H9 (cell line): ENCODE measurements around the gene NGDN. TPM values are rescaled to one million over a fixed set of nuclear protein-coding genes. Genes with fewer than 3 reads are reported as not detected.
A peak's percentile ranks its signal among the peaks of the same experiment; 100 is the strongest.

Experiments
- DNase-seq: peaks from one replicate; pipeline ENCODE4 v3.0.0-alpha.2; 2017
- H2AFZ ChIP-seq: one replicate; pipeline ENCODE4 v1.6.1; 2013; ENCODE audit warnings: mild to moderate bottlenecking, low read length, control low read depth, moderate library complexity
- H2AK5ac ChIP-seq: 2 replicates; pipeline ENCODE4 v1.6.1; 2013; ENCODE audit warnings: low read length, control low read depth, mixed read lengths; ENCODE audit not compliant: insufficient read length
- H2BK120ac ChIP-seq: one replicate; pipeline ENCODE4 v1.6.1; 2013; ENCODE audit warnings: low read depth, mild to moderate bottlenecking, low read length, control low read depth, inconsistent platforms; ENCODE audit not compliant: poor library complexity, severe bottlenecking
- H2BK12ac ChIP-seq: 2 replicates; pipeline ENCODE4 v1.6.1; 2013; ENCODE audit warnings: low read length, control low read depth, mixed read lengths, low read depth; ENCODE audit not compliant: insufficient read length
- H2BK15ac ChIP-seq: 2 replicates; pipeline ENCODE4 v1.6.1; 2013; ENCODE audit warnings: low read depth, low read length, control low read depth
- H2BK20ac ChIP-seq: one replicate; pipeline ENCODE4 v1.6.1; 2013; ENCODE audit warnings: low read depth, mild to moderate bottlenecking, low read length, control low read depth, inconsistent platforms; ENCODE audit not compliant: poor library complexity, severe bottlenecking
- H2BK5ac ChIP-seq: 2 replicates; pipeline ENCODE4 v1.6.1; 2013; ENCODE audit warnings: low read length, control low read depth, mixed read lengths; ENCODE audit not compliant: insufficient read length
- H3K14ac ChIP-seq: 2 replicates; pipeline ENCODE4 v1.6.1; 2013; ENCODE audit warnings: low read length, control low read depth; ENCODE audit not compliant: insufficient read depth
- H3K18ac ChIP-seq: 2 replicates; pipeline ENCODE4 v1.6.1; 2013; ENCODE audit warnings: low read depth, mild to moderate bottlenecking, mixed read lengths, low read length, control low read depth; ENCODE audit not compliant: insufficient read length
- H3K23ac ChIP-seq: 2 replicates; pipeline ENCODE4 v1.6.1; 2013; ENCODE audit warnings: low read length, control low read depth, mixed read lengths, low read depth; ENCODE audit not compliant: insufficient read length
- H3K23me2 ChIP-seq: 2 replicates; pipeline ENCODE4 v1.6.1; 2013; ENCODE audit warnings: low read depth, mild to moderate bottlenecking, mixed read lengths, low read length, control low read depth; ENCODE audit not compliant: insufficient read length, poor library complexity, severe bottlenecking
- H3K27ac ChIP-seq: 2 replicates; pipeline ENCODE4 v1.5.1; 2013; ENCODE audit warnings: low read length, control low read depth, mixed read lengths, low read depth; ENCODE audit not compliant: insufficient read length
- H3K27me3 ChIP-seq: 2 replicates; pipeline ENCODE4 v1.6.1; 2013; ENCODE audit warnings: low read length, control low read depth, inconsistent platforms; ENCODE audit not compliant: insufficient read depth
- H3K4ac ChIP-seq: 2 replicates; pipeline ENCODE4 v1.6.1; 2013; ENCODE audit warnings: low read depth, mild to moderate bottlenecking, control low read depth, inconsistent platforms, low read length, moderate library complexity
- H3K4me1 ChIP-seq: 2 replicates; pipeline ENCODE4 v1.6.1; 2013; ENCODE audit warnings: low read length, control low read depth, inconsistent platforms; ENCODE audit not compliant: insufficient read depth
- H3K4me2 ChIP-seq: 2 replicates; pipeline ENCODE4 v1.6.1; 2013; ENCODE audit warnings: low read length, control low read depth, mixed read lengths; ENCODE audit not compliant: insufficient read length, insufficient read depth
- H3K56ac ChIP-seq: 2 replicates; pipeline ENCODE4 v1.6.1; 2013; ENCODE audit warnings: low read depth, mild to moderate bottlenecking, mixed read lengths, low read length, control low read depth; ENCODE audit not compliant: insufficient read length
- H3K79me1 ChIP-seq: 2 replicates; pipeline ENCODE4 v1.6.1; 2013; ENCODE audit warnings: low read depth, mild to moderate bottlenecking, moderate library complexity, low read length, control low read depth, inconsistent platforms; ENCODE audit not compliant: insufficient read depth, poor library complexity, severe bottlenecking
- H3K79me2 ChIP-seq: 2 replicates; pipeline ENCODE4 v1.6.1; 2013; ENCODE audit warnings: low read length, control low read depth, inconsistent platforms; ENCODE audit not compliant: insufficient read depth
- H3K9ac ChIP-seq: 2 replicates; pipeline ENCODE4 v1.6.1; 2013; ENCODE audit warnings: low read length, control low read depth, mixed read lengths; ENCODE audit not compliant: insufficient read length; ENCODE audit errors: extremely low read depth
- H3K9me3 ChIP-seq: one replicate; pipeline ENCODE4 v1.6.1; 2013; ENCODE audit warnings: low read depth, low read length, inconsistent platforms; ENCODE audit not compliant: control insufficient read depth
- H3T11ph ChIP-seq: one replicate; pipeline ENCODE4 v1.6.1; 2013; ENCODE audit warnings: mild to moderate bottlenecking, low read length, control low read depth, inconsistent platforms
- H4K20me1 ChIP-seq: one replicate; pipeline ENCODE4 v1.6.1; 2013; ENCODE audit not compliant: control insufficient read depth, insufficient read length, insufficient read depth
- H4K5ac ChIP-seq: 2 replicates; pipeline ENCODE4 v1.6.1; 2013; ENCODE audit warnings: low read depth, mild to moderate bottlenecking, mixed read lengths, low read length, control low read depth; ENCODE audit not compliant: insufficient read length
- H4K8ac ChIP-seq: replicated peaks from 2 replicates; pipeline ENCODE4 v1.6.1; 2013; ENCODE audit warnings: low read length, control low read depth, mixed read lengths, low read depth; ENCODE audit not compliant: insufficient read length
- H4K91ac ChIP-seq: 2 replicates; pipeline ENCODE4 v1.6.1; 2013; ENCODE audit warnings: low read depth, mild to moderate bottlenecking, moderate library complexity, mixed read lengths, low read length, control low read depth; ENCODE audit not compliant: insufficient read length
- H3K27ac Mint-ChIP-seq, 3 experiments: 2 replicates in 2 of 3; 3 replicates in 1 of 3; pipeline ENCODE4 v1.8.0; 2020 to 2021; ENCODE audit warnings: mixed read lengths in 3 of 3, mild to moderate bottlenecking in 1 of 3, moderate library complexity in 1 of 3
- H3K27me3 Mint-ChIP-seq: 2 replicates; pipeline ENCODE4 v1.8.0; 2021; ENCODE audit warnings: low read depth, mild to moderate bottlenecking, moderate library complexity, mixed read lengths
- H3K36me3 Mint-ChIP-seq, 3 experiments: 2 replicates in 2 of 3; 3 replicates in 1 of 3; pipeline ENCODE4 v1.8.0; 2020 to 2021; ENCODE audit warnings: low read depth in 3 of 3, mixed read lengths in 3 of 3; ENCODE audit not compliant: insufficient read depth in 1 of 3
- H3K4me1 Mint-ChIP-seq, 2 experiments: 2 replicates each; pipeline ENCODE4 v1.8.0; 2020; ENCODE audit warnings: mixed read lengths in 2 of 2
- H3K4me3 Mint-ChIP-seq, 2 experiments: 2 replicates in 1 of 2; 3 replicates in 1 of 2; pipeline ENCODE4 v1.8.0; 2020 to 2021; ENCODE audit warnings: mild to moderate bottlenecking in 2 of 2, mixed read lengths in 2 of 2, moderate library complexity in 1 of 2
- H3K9me3 Mint-ChIP-seq, 2 experiments: 2 replicates in 1 of 2; 3 replicates in 1 of 2; pipeline ENCODE4 v1.8.0; 2020; ENCODE audit warnings: mild to moderate bottlenecking in 2 of 2, mixed read lengths in 2 of 2, moderate library complexity in 1 of 2
- WGBS: extraction: QIAGEN DNeasy Blood & Tissue Kit; methylation state at CpG from one replicate; pipeline ENCODE4 v1.1.7; 2013; ENCODE audit warnings: missing lambda C conversion rate, low lambda C conversion rate, mixed read lengths; ENCODE audit not compliant: insufficient read length; ENCODE audit errors: extremely low coverage; 5-methylcytosine and 5-hydroxymethylcytosine counted together
- total RNA-seq: library from RNA; stranded (reverse); gene quantifications from 2 replicates; pipeline ENCODE4 v1.2.1, GENCODE V29; 2021
- TF ChIP-seq, protein P1 (sequence below): fragments of 200-600 bp; sonication (generic); conservative IDR thresholded peaks from 3 replicates; pipeline ENCODE4 v1.8.0; 2021; ENCODE audit warnings: antibody characterized with exemption, mild to moderate bottlenecking

Gene NGDN
- total RNA-seq, 1 experiment from 2014 or later, result 53.1 TPM

DNA sequence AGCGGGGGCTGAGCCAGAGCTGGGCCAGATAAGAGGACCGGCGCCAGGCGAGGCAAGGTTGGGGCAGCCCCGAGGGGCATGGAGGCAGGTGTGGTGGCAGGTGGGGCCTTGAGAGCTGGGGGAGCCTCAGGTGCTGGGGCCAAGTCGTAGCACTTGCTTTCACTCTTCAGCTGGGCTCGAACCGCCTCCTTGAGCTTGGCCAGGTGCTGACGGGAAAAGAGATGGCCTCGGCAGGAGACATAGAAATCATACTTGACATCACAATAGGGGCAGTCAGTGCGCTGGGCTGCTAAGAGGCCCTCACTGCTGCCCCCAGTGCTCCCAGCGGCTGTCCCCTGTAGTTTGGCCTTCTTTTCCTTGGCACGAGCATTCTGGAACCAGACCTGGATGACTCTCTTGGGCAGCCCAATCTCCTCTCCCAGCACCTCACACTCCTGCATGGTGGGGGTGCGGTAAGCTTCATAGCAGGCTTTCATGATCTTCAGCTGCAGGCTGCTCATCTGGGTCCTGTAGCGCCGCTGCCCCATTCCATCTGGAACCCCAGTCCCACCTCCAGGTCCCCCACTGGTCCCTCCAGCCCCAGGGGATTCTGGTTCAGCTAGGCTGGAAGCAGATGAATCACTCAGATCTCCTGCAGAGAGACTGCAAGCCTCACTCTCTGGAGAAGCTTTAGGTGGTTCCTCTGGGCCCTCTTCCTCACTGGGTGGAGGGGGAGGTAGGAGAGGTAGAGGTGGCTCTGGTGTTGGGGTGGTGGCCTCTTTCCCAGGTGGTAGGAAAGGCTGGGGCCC, 53.9 kb downstream of the NGDN start:
- Mint-ChIP-seq H3K27ac (peak overlapping the region in 1 of 3 experiments; percentile 27; a peak in 2 of 7 replicates), H3K4me3 (no peak overlapping the region), H3K36me3 (peaks cover 48 to 54% (median 48%) of the 10 kb centered on the region in 3 experiments), H3K4me1 (peaks cover 46 to 55% of the 10 kb centered on the region in 2 experiments), H3K27me3 (no peaks in the 10 kb centered on the region; the same call in 1 of the 2 replicates), H3K9me3 (no peaks in the 10 kb centered on the region)
- Histone ChIP-seq H2AFZ (no peak overlapping the region), H3K9ac (no peak overlapping the region), H2BK5ac (no peak overlapping the region), H2BK12ac (no peak overlapping the region), H2BK15ac (no peak overlapping the region), H3K4ac (no peak overlapping the region), H3K4me2 (no peak overlapping the region), H2BK20ac (no peak overlapping the region), H3T11ph (no peak overlapping the region), H3K9me3 (no peaks in the 10 kb centered on the region), H3K18ac (no peak overlapping the region), H4K5ac (no peak overlapping the region), H4K8ac (no peak overlapping the region), H3K14ac (no peak overlapping the region), H3K4me1 (peaks cover 12% of the 10 kb centered on the region; the same call in 1 of the 2 replicates), H4K20me1 (no peaks in the 10 kb centered on the region), H3K79me1 (no peaks in the 10 kb centered on the region), H4K91ac (no peak overlapping the region), H3K23me2 (no peaks in the 10 kb centered on the region), H2BK120ac (no peak overlapping the region), H3K79me2 (no peaks in the 10 kb centered on the region), H3K23ac (no peak overlapping the region), H2AK5ac (no peak overlapping the region), H3K27me3 (no peaks in the 10 kb centered on the region), H3K56ac (no peak overlapping the region), H3K27ac (no peak overlapping the region)
- WGBS, result no CpG with 5 or more reads among the region's 16 CpGs
- TF ChIP-seq, protein P1, sequence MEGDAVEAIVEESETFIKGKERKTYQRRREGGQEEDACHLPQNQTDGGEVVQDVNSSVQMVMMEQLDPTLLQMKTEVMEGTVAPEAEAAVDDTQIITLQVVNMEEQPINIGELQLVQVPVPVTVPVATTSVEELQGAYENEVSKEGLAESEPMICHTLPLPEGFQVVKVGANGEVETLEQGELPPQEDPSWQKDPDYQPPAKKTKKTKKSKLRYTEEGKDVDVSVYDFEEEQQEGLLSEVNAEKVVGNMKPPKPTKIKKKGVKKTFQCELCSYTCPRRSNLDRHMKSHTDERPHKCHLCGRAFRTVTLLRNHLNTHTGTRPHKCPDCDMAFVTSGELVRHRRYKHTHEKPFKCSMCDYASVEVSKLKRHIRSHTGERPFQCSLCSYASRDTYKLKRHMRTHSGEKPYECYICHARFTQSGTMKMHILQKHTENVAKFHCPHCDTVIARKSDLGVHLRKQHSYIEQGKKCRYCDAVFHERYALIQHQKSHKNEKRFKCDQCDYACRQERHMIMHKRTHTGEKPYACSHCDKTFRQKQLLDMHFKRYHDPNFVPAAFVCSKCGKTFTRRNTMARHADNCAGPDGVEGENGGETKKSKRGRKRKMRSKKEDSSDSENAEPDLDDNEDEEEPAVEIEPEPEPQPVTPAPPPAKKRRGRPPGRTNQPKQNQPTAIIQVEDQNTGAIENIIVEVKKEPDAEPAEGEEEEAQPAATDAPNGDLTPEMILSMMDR, result no peak
- DNase-seq, result no peak
